NCI-H1092 (cell line): ENCODE results near the gene PRKRIP1.
"Not testable (repeated sequence)": the region's sequence is repeated elsewhere in the genome, so short reads cannot be mapped to it uniquely, and the experiment has no call there.

ENCODE experiments used
- DNase-seq: peaks from one replicate; lab custom pipeline; 2025; lab: John Stamatoyannopoulos, UW

Gene PRKRIP1

GRCh38 chr7:102457352-102457924, 61.3 kb downstream of the PRKRIP1 start:
- no peak for DNase-seq

GRCh38 chr7:102459221-102459844, 63.2 kb downstream of the PRKRIP1 start:
- DNase-seq = no peak

GRCh38 chr7:102460467-102460866, 64.3 kb downstream of the PRKRIP1 start:
- no peak for DNase-seq

GRCh38 chr7:102463841-102464576, 67.8 kb downstream of the PRKRIP1 start:
- DNase-seq = no peak

- DNase-seq = peak; percentile 92
Observed at GRCh38 chr7:102464577-102465280, 68.6 kb downstream of the PRKRIP1 start, which contains the start of the genes ALKBH4 and LRWD1. Gene ALKBH4, minus strand, starts transcription at chr7:102464863. Its CDS starts 27 bp downstream, at chr7:102464836. Gene LRWD1, plus strand, starts transcription at chr7:102464984. Its CDS starts 97 bp downstream, at chr7:102465081.

GRCh38 chr7:102466097-102466496, 69.9 kb downstream of the PRKRIP1 start:
- no peak for DNase-seq

- no peak for DNase-seq
Observed at GRCh38 chr7:102467581-102468477, 71.7 kb downstream of the PRKRIP1 start.

GRCh38 chr7:102468478-102469350, 72.6 kb downstream of the PRKRIP1 start:
- DNase-seq = no peak

- no peak for DNase-seq
Observed at GRCh38 chr7:102469351-102469971, 73.3 kb downstream of the PRKRIP1 start.

GRCh38 chr7:102469972-102470825, 74.0 kb downstream of the PRKRIP1 start:
- DNase-seq = no peak

- no peak for DNase-seq
Observed at GRCh38 chr7:102471791-102472125, 75.6 kb downstream of the PRKRIP1 start.

GRCh38 chr7:102472126-102473041, 76.2 kb downstream of the PRKRIP1 start:
- DNase-seq = no peak

GRCh38 chr7:102473271-102473991, 77.3 kb downstream of the PRKRIP1 start:
- DNase-seq = no peak

- not testable (repeated sequence) for DNase-seq
Observed at GRCh38 chr7:102474116-102474515, 78.0 kb downstream of the PRKRIP1 start.

- not testable (repeated sequence) for DNase-seq
Observed at GRCh38 chr7:102474736-102475435, 78.7 kb downstream of the PRKRIP1 start.
